Skin epidermis (tissue), 12 donors: Measurements from ENCODE around the gene HERC2.
"Not testable (repeated sequence)": the region's sequence is repeated elsewhere in the genome, so short reads cannot be mapped to it uniquely, and the experiment has no call there.

Experiments
- H3K27ac ChIP-seq, 21 experiments: fragments of 200-600 bp; sonication (generic) in 11 of 21; one replicate each; pipeline ENCODE4 v1.5.0; 2020; ENCODE audit warnings: mild to moderate bottlenecking in 3 of 21, inconsistent platforms in 2 of 21, moderate library complexity in 2 of 21
- H3K4me3 ChIP-seq, 7 experiments: fragments of 200-600 bp; sonication (generic) in 2 of 7; one replicate each; pipeline ENCODE4 v1.5.0; 2020; ENCODE audit warnings: inconsistent platforms in 2 of 7, mild to moderate bottlenecking in 2 of 7, moderate library complexity in 1 of 7

Gene HERC2

GRCh38 chr15:28281876-28282275, 40.1 kb downstream of the HERC2 start:
- Histone ChIP-seq H3K4me3 (no peak overlapping the region), H3K27ac (no peak overlapping the region)

GRCh38 chr15:28274635-28275034, 47.3 kb downstream of the HERC2 start:
- Histone ChIP-seq H3K4me3 (no peak overlapping the region), H3K27ac (no peak overlapping the region)

GRCh38 chr15:28273873-28274610, 47.9 kb downstream of the HERC2 start:
- no peak overlapping the region for H3K4me3 ChIP-seq

DNA sequence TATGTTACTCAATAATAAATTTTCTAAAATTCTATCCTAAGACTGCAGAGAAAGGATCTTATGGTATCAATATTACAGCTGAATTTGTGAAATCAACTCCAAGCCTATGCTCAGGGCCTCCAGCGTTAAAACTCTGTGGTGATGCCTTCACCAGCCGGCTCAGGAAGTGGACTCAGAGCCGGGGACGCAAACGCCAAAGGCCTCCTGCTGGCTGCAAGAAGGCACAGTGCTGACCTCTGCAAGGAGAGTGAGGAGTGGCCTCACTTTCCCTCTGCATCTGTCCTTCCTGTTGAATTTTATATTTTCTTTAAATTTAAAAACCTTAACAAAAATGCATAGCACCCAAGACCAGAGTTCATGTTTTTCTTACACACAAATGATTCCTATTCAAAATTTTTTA, 48.5 kb downstream of the HERC2 start:
- Histone ChIP-seq H3K4me3 (no peak overlapping the region), H3K27ac (no peak overlapping the region)

More at GRCh38 chr15:28273873-28274610, 47.9 kb downstream of the HERC2 start:
- H3K27ac ChIP-seq = no peak overlapping the region

GRCh38 chr15:28272587-28272986, 49.4 kb downstream of the HERC2 start:
- H3K4me3 ChIP-seq = no peak overlapping the region
- H3K27ac ChIP-seq = no peak overlapping the region

DNA sequence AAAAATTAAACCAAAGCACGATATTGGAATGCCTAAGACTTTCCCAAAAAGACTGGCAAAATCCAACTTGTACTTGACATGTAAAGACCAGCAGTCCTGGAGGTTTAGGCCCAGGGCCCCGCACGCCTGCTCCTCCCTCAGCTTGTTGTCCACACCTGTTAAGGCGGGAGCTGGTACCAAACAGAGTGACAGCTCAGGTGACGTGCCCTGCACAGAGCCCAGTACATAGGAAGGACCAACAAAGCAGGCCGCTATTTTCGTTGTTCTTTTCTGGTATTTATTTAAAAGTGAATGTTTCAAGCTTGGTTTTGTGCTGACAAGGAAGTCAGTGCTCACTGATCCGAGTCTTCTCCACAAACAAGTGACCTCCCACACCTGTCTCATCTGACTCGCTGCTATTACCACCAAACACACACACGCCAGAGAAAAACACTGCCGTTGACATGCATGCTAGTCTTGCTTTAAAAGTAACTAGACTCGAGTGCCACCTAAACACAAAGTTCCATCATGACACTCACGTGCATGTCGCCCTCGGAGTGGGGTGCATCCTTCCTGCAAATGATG, 50.2 kb downstream of the HERC2 start:
- Histone ChIP-seq H3K4me3 (no peak overlapping the region), H3K27ac (no peak overlapping the region)

DNA sequence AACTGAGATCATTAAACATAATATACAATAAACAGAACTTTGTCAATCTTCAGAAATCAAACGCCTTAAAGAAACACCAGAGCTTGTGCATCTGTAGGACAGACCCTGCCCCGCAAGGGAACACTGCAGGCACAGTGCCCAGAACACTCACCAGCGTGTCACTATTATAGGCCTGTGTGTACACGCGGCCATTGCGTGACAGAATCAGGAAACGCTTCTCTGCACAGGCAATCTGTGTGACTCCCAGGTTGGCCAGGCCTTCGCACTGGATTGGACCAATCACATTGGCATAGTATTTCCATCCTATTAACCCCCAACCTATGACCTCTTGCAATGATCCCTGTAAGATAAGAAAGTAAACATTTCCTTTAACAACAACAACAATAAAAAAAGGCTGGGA, 52.9 kb downstream of the HERC2 start:
- Histone ChIP-seq H3K27ac (no peak overlapping the region), H3K4me3 (no peak overlapping the region)

GRCh38 chr15:28267727-28268126, 54.3 kb downstream of the HERC2 start:
- Histone ChIP-seq H3K4me3 (no peak overlapping the region), H3K27ac (no peak overlapping the region)

DNA sequence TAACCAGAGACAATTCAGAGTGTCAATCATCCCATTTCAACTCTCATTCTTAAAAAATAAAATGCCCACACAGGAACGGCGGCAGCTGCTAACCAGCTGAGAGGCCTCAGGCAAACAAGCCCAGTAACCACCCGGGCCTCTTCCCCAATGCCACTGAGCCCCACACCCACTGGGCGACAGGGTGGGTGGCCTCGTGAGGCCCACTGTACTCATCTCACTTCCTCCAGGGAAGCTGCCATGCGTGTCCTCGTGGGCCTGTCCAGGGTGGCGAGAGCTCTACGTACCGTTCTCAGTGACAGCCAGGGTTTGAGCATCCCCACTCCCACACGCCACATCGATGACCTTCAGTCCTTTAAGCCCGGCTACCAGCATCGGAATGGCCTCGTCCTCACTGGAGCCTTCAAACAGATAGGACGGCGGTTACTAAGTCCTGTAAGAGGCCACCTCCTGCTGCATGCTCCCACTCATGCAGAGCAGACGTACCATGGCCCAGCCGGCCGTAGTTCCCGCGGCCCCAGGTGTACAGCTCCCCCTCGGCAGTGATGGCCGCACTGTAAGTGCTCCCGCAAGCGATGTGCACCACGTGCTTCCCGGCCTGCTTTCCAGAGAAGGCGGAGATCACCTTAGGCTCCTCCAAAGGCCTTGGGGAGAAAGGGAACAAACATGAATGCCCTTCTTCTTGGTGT, 56.5 kb downstream of the HERC2 start:
- Histone ChIP-seq H3K27ac (no peak overlapping the region), H3K4me3 (no peak overlapping the region)

DNA sequence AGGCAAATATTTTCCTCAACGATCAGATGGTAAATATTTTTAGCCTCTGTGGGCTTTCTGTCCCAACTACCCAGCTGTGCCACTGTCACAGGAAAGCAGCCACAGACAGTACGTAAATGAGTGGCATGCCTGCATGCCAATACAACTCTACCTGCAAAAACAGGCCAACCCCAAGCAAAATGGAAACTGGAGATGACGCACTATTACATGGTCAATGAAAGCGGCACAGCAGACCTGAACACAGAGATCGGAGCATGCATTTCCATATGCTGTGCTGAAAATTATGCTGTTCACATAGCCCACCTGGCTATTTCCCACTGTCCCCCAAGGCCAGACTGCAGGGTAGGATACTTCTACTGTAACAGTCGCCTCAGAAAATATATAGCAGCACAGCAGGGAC, 57.8 kb downstream of the HERC2 start:
- H3K27ac ChIP-seq = no peak overlapping the region
- H3K4me3 ChIP-seq = no peak overlapping the region

- no peak overlapping the region for H3K27ac ChIP-seq
- H3K4me3 ChIP-seq = no peak overlapping the region
These were observed 59.5 kb downstream of the HERC2 start for GRCh38 chr15:28262438-28262837.

- H3K27ac ChIP-seq = no peak overlapping the region
- no peak overlapping the region for H3K4me3 ChIP-seq
These were observed 61.3 kb downstream of the HERC2 start for GRCh38 chr15:28260722-28261121.

GRCh38 chr15:28260317-28260716, 61.7 kb downstream of the HERC2 start:
- Histone ChIP-seq H3K27ac (no peak overlapping the region), H3K4me3 (no peak overlapping the region)

DNA sequence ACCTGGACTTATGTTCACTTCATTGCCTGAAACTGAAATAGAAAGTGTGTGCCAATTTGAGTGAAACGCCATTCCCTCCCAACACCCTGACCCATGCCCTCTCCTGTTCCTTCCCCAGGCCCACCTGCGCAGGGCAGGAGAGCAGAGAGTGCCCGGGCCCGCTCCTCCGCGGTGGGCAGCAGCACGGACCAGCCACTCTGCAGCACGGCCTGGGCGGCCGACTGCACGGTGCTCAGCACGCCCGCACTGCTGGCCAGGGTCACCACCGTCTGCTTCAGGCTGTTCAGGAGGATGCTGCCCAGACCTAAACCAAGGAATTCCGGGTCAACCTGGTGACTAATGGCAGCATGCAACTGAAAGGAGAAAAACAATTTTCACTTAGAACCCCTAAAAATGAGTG, 66.0 kb downstream of the HERC2 start:
- H3K27ac ChIP-seq = no peak overlapping the region
- H3K4me3 ChIP-seq = no peak overlapping the region

DNA sequence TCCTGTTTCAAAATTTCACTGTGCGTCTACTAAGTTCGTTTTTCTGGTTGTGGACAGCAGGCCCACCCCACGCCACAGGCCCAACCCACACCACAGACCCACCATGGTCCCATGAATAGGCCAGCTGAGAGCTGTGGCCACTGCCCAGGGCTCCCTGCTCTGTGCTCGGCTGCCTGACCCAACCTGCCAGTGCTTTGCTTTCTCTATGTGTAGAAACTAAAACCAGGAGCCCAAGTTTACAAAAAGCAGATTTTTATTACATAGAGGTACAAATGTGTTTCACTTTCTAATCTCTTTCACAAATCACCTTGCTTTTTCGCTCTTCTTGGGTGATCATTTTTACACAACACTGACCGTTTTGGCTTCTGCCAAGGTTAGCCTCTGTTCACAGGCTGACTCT, 69.1 kb downstream of the HERC2 start:
- Histone ChIP-seq H3K27ac (no peak overlapping the region), H3K4me3 (no peak overlapping the region)

- Histone ChIP-seq H3K27ac (no peak overlapping the region), H3K4me3 (no peak overlapping the region)
These were observed 75.4 kb downstream of the HERC2 start for GRCh38 chr15:28246605-28247004.

DNA sequence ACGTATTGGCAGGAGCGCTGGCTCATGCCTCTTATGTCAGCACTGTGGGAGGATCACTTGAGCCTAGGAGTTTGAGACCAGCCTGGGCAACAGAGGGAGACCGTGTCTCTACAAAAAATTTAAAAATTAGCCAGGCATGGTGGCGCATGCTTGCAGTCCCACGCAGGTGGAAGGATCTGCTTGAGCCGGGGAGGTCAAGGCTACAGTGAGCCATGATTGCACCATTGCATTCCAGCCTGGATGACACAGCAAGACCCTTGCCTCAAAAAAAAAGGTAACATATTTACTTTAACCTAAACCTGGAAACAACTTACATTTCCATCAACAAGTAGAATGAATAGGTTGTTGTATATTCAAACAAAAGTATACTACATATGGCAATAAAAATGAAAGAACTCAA, 78.1 kb downstream of the HERC2 start:
- no peak overlapping the region for H3K4me3 ChIP-seq
- H3K27ac ChIP-seq = no peak overlapping the region

- no peak overlapping the region for H3K27ac ChIP-seq
These were observed 78.6 kb downstream of the HERC2 start for GRCh38 chr15:28243399-28243798.

GRCh38 chr15:28238296-28238695, 83.7 kb downstream of the HERC2 start:
- H3K27ac ChIP-seq = not testable (repeated sequence)

More at GRCh38 chr15:28243399-28243798, 78.6 kb downstream of the HERC2 start:
- H3K4me3 ChIP-seq = no peak overlapping the region

GRCh38 chr15:28231743-28232142, 90.2 kb downstream of the HERC2 start:
- H3K4me3 ChIP-seq, H3K27ac ChIP-seq: not testable (repeated sequence)

More at GRCh38 chr15:28238296-28238695, 83.7 kb downstream of the HERC2 start:
- not testable (repeated sequence) for H3K4me3 ChIP-seq

GRCh38 chr15:28231336-28231735, 90.6 kb downstream of the HERC2 start:
- H3K27ac ChIP-seq, H3K4me3 ChIP-seq: not testable (repeated sequence)
